ENCODE measurements around the gene RASL10B.

The RASL10B gene

GRCh38 chr17:35694906-35695305 lies 36.5 kb upstream of the RASL10B start (continued):
- TF ChIP-seq CSRNP3 (CRISPR knock-in tag; IDR thresholded peaks at IDR 0.05) = no peak

- TF ChIP-seq POU6F1 (CRISPR knock-in tag; IDR thresholded peaks at IDR 0.05; ENCODE audit: borderline replicate concordance, low read depth) = no peak
- no peak for TF ChIP-seq GLIS3 (CRISPR knock-in tag; IDR thresholded peaks at IDR 0.05)
- no peak for TF ChIP-seq CSRNP3 (CRISPR knock-in tag; IDR thresholded peaks at IDR 0.05)
- TF ChIP-seq SNAI2 (CRISPR knock-in tag; IDR thresholded peaks at IDR 0.05) = no peak
- no peak for TF ChIP-seq ESRRG (CRISPR knock-in tag; IDR thresholded peaks at IDR 0.05)
- TF ChIP-seq TCF4 (CRISPR knock-in tag; IDR thresholded peaks at IDR 0.05; ENCODE audit: borderline replicate concordance) = no peak
- TF ChIP-seq RARB (CRISPR knock-in tag; IDR thresholded peaks at IDR 0.05) = no peak
- TF ChIP-seq BACH2 (CRISPR knock-in tag; IDR thresholded peaks at IDR 0.05; ENCODE audit: borderline replicate concordance) = no peak
- no peak for ATAC-seq
Measured at GRCh38 chr17:35695613-35696012, 35.8 kb upstream of the RASL10B start.

GRCh38 chr17:35698800-35699199 lies 32.6 kb upstream of the RASL10B start:
- no peak for ATAC-seq
- TF ChIP-seq TCF4 (CRISPR knock-in tag; IDR thresholded peaks at IDR 0.05; ENCODE audit: borderline replicate concordance) (no peak), ISL1 (CRISPR knock-in tag; IDR thresholded peaks at IDR 0.05) (peak; percentile 26; the same call in 1 of the 2 replicates)

- no peak for ATAC-seq
- no peak for TF ChIP-seq BACH2 (CRISPR knock-in tag; IDR thresholded peaks at IDR 0.05; ENCODE audit: borderline replicate concordance)
- TF ChIP-seq TCF4 (CRISPR knock-in tag; IDR thresholded peaks at IDR 0.05; ENCODE audit: borderline replicate concordance) = no peak
- no peak for TF ChIP-seq TSHZ2 (CRISPR knock-in tag; IDR thresholded peaks at IDR 0.05)
- TF ChIP-seq ZC3H10 (CRISPR knock-in tag; IDR thresholded peaks at IDR 0.05) = no peak
- TF ChIP-seq OSR1 (CRISPR knock-in tag; IDR thresholded peaks at IDR 0.05) = no peak
- no peak for TF ChIP-seq POU6F1 (CRISPR knock-in tag; IDR thresholded peaks at IDR 0.05; ENCODE audit: borderline replicate concordance, low read depth)
- no peak for TF ChIP-seq ZFP30 (CRISPR knock-in tag; IDR thresholded peaks at IDR 0.05)
- TF ChIP-seq PPARA (CRISPR knock-in tag; IDR thresholded peaks at IDR 0.05; ENCODE audit: borderline replicate concordance) = no peak
- no peak for TF ChIP-seq CSRNP3 (CRISPR knock-in tag; IDR thresholded peaks at IDR 0.05)
- no peak for TF ChIP-seq ZNF8 (CRISPR knock-in tag; IDR thresholded peaks at IDR 0.05)
- no peak for TF ChIP-seq GLIS3 (CRISPR knock-in tag; IDR thresholded peaks at IDR 0.05)
Measured at GRCh38 chr17:35700150-35700549, 31.3 kb upstream of the RASL10B start.
